ENCODE measurements around the gene MED27.
A peak's percentile ranks its signal among the peaks of the same experiment; 100 is the strongest.

The MED27 gene, protein sequence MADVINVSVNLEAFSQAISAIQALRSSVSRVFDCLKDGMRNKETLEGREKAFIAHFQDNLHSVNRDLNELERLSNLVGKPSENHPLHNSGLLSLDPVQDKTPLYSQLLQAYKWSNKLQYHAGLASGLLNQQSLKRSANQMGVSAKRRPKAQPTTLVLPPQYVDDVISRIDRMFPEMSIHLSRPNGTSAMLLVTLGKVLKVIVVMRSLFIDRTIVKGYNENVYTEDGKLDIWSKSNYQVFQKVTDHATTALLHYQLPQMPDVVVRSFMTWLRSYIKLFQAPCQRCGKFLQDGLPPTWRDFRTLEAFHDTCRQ

DNA sequence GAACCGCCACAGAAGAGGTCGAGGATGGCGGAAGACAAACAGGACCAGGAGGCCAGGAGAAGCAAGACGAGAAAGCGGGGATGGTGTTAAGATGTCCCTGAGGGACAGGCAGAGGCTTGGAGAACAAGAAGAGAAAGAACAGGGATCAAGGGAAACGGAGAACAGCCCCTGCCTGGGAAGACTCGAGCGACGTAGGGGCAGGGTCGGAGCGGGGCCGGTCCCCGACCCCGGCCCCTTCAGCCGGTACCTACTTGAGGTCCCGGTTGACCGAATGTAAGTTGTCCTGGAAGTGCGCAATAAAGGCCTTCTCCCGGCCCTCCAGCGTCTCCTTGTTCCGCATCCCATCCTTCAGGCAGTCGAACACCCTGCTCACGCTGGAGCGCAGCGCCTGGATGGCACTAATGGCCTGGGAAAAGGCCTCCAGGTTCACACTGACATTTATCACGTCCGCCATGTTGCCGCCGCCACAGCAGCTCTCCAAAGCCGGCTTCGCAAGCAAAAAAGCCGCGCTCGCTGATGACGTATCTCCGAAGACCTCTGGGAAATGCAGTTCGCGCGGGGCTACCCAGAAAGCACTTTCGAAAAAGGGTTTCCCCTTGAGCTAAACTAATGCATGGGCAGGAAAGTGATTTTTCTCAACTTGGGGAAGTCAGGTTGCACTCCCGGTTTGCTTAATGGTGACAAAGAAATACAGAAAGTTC lies at the start of gene MED27:
Gene MED27, minus strand, starts transcription at position 477 of the 701 bp plus-strand sequence. Its CDS starts 23 bp downstream, at position 454.
- Histone ChIP-seq H3K27ac (peak within 1 kb of the TSS; percentile 80 to 82), H3K4me3 (peak within 1 kb of the TSS; percentile 80 to 98), H3K27me3 (peaks cover 0 to 2% of the 10 kb centered on the region in 2 donors), H3K4me1 (peaks cover 0 to 45% (median 35%) of the 10 kb centered on the region in 4 donors), H3K9me3 (no peaks in the 10 kb centered on the region), H3K36me3 (peaks cover 0 to 19% (median 4%) of the 10 kb centered on the region in 3 donors)
- DNase-seq = peak; percentile 90 to 92
- intact Hi-C loops (cut with DNase I; ENCODE audit: low total_unique reads) = no loop called here
- TF ChIP-seq, protein P1, sequence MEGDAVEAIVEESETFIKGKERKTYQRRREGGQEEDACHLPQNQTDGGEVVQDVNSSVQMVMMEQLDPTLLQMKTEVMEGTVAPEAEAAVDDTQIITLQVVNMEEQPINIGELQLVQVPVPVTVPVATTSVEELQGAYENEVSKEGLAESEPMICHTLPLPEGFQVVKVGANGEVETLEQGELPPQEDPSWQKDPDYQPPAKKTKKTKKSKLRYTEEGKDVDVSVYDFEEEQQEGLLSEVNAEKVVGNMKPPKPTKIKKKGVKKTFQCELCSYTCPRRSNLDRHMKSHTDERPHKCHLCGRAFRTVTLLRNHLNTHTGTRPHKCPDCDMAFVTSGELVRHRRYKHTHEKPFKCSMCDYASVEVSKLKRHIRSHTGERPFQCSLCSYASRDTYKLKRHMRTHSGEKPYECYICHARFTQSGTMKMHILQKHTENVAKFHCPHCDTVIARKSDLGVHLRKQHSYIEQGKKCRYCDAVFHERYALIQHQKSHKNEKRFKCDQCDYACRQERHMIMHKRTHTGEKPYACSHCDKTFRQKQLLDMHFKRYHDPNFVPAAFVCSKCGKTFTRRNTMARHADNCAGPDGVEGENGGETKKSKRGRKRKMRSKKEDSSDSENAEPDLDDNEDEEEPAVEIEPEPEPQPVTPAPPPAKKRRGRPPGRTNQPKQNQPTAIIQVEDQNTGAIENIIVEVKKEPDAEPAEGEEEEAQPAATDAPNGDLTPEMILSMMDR (IDR thresholded peaks at IDR 0.05) = no peak

DNA sequence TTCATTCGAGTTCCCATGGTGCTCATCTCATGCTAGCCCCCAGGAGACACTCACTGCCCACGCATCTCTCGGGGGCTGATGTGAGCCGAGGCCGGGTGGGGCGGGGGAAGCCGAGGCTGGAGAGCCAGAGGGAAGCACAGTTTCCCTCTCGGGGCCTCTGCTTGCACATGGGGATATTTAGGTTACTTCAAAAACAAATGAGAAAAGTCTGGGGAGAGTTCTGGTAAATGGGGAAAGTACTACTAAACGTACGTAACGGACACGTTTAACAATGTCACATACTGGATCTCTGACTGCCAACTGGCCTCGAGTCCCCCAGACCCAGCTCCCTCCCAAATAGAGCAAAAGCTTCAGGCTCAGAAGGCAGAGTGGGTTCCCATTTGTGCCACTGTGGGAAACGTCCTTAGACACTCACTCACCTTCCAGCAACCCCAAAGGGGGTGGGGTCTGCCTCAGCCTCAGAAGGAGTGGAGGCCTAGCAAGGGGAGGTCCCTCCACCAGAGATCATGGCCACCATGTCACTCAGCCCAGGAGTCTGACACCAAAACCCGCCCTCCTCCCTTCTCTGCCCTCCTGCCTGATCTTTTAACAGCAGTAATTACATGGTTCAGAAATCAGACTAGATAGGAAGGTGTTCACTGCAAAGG lies 48.3 kb upstream of the MED27 start:
- intact Hi-C loops (cut with DNase I; ENCODE audit: low total_unique reads) = no loop called here
- H3K27ac ChIP-seq = no peak overlapping the region
- H3K9me3 ChIP-seq = no peaks in the 10 kb centered on the region
- peaks cover 0 to 81% of the 10 kb centered on the region in 2 donors for H3K27me3 ChIP-seq
- no peaks in the 10 kb centered on the region for H3K36me3 ChIP-seq
- no peak for DNase-seq
- no peak overlapping the region for H3K4me3 ChIP-seq
- H3K4me1 ChIP-seq = no peaks in the 10 kb centered on the region
- TF ChIP-seq, protein P1 (IDR thresholded peaks at IDR 0.05) = no peak

DNA sequence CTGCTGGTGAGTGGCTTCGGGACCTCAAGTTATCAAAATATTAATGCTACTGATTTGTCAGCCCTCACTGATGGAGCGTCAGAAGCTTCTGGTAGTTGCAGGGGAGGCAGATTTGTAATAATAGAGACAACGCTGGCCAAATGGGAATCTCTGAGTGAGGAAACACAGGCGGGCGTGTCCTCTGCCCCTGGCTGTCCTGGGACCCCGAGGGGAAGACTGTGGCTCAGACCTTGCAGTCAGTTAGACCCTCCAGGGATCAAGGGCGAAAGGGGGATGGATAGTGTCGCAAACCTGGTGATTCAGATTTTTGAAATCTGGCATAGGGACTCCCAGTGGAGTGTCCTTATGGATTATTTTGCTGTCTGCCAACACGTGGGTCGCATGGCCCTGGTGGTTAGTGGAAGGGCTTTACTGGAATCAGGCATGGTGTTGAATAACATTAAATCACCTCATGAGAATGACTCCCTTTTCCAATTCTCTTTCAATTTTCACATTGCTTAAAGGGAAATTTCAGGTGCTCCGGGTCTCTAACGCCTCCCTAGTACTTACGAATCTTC lies 47.1 kb upstream of the MED27 start:
- no peaks in the 10 kb centered on the region for H3K9me3 ChIP-seq
- H3K4me3 ChIP-seq = no peak overlapping the region
- TF ChIP-seq, protein P1 (IDR thresholded peaks at IDR 0.05) = no peak
- DNase-seq = no peak
- no peaks in the 10 kb centered on the region for H3K36me3 ChIP-seq
- intact Hi-C loops (cut with DNase I; ENCODE audit: low total_unique reads) = no loop called here
- H3K4me1 ChIP-seq = no peaks in the 10 kb centered on the region
- H3K27me3 ChIP-seq = peaks cover 0 to 74% of the 10 kb centered on the region in 2 donors
- H3K27ac ChIP-seq = no peak overlapping the region

DNA sequence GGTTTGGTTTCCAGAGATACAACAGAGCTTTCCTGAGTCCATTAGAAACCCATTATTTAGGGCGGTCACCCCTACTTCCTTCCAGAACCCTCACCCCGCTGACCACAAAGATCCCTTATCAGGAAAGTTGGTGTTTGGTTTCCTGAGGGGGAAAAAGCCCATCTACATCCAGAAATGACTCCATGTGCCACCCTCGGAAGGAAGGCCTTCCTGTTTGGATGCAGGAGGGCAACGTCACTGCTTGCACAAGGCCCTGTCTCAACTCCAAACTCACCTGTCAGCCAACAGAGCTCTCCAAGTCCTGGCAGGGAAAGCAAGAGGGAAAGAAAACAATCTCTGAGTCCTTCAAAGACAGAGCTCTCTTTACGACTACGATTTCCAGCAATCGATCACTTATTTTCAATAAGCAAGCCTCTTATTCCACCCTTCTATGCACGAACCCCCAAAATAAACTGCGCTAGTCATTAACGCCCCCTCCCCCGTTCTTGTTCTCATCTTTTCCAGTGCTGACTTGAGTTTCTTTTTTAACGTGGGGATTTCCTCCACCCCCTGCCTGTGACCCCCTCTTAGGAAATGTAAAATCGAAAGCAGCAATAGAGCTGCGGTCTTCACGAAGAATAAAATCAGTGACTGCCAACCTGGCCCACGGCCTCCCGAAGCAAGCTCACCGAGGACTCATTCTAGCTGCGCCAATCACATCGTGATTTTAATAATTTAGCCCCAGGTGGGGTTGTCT lies 46.4 kb upstream of the MED27 start:
- no peaks in the 10 kb centered on the region for H3K4me1 ChIP-seq
- no peak for DNase-seq
- H3K36me3 ChIP-seq = no peaks in the 10 kb centered on the region
- H3K9me3 ChIP-seq = no peaks in the 10 kb centered on the region
- H3K4me3 ChIP-seq = no peak overlapping the region
- TF ChIP-seq, protein P1 (IDR thresholded peaks at IDR 0.05) = no peak
- H3K27me3 ChIP-seq = peaks cover 0 to 75% of the 10 kb centered on the region in 2 donors
- intact Hi-C loops (cut with DNase I; ENCODE audit: low total_unique reads) = no loop called here
- H3K27ac ChIP-seq = no peak overlapping the region

DNA sequence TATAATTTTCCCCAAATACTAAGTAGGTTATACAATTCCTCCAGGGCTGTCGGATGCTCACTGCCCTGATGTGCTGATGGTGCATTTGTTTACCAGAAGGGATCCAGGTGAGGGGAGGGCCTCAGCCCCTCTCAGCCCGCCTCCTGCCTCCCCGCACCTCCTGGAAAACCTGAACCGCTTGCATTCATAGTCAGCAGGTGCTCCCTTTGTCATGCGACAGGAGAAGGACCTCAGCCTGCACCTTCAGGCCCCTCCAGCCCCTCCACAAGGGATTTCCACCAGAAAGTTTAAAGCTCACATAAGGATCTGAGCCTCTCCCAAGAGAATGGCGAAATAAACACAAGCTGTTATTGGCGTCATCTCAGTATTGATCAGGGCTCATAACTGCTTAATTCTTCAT lies 45.7 kb upstream of the MED27 start:
- no peaks in the 10 kb centered on the region for H3K9me3 ChIP-seq
- TF ChIP-seq, protein P1 (IDR thresholded peaks at IDR 0.05) = no peak
- H3K27me3 ChIP-seq = peaks cover 0 to 72% of the 10 kb centered on the region in 2 donors
- no peak overlapping the region for H3K27ac ChIP-seq
- intact Hi-C loops (cut with DNase I; ENCODE audit: low total_unique reads) = no loop called here
- H3K4me3 ChIP-seq = no peak overlapping the region
- H3K4me1 ChIP-seq = no peaks in the 10 kb centered on the region
- DNase-seq = no peak
- no peaks in the 10 kb centered on the region for H3K36me3 ChIP-seq

All from tibial artery (tissue), 4 donors.